ENCODE results near the gene RPS14. TPM values are rescaled to one million over a fixed set of nuclear protein-coding genes. Genes with fewer than 3 reads are reported as not detected.

RPS14 gene
- total RNA-seq, 3 donors from 2014 or later (not counting 1 experiment from before 2014, with no cell fraction given), result 1,744 to 2,278 (median 2,016) TPM

DNA sequence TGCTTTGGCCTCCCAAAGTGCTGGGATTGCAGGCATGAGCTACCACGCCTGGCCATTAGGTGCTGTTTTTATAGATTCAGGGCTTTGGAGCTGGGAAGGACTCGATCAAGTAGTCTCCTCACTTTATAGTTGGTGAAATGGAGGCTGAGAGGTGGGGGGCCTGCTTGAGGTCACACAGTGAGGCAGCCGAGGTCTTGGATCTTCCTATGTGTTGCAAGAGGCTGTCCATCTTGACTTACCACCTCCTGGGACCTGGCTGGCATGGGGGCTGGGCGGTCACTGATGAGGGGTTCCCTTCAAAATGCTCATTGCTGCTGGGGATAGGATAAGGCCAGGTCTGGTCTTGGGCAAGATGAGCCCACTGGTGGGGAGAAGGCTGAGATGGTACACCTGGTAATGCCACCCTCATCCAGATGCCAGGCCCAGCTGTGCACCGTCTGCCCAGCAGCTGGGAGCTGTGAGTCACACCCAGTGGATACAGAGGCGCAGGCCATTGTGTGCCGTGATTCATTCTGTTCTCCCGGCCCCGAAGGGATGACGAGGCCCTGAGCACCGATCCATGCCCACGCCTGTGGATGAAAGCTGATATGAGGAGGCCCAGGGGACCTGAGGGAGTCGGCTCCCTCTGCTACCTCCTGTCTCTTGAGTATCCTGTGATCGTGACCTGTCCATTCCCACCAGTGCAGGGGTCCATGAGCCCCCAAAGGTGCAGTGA lies 47.9 kb upstream of the RPS14 start:
- ATAC-seq (no peak), DNase-seq (no peak)
- H3K4me3 ChIP-seq (ENCODE audit: low read length), result no peak overlapping the region
- H3K27me3 Mint-ChIP-seq (ENCODE audit: low read depth in 2 of 2), result no peaks in the 10 kb centered on the region
- 90% methylated on average over 14 of the region's 14 CpGs for WGBS (ENCODE audit: insufficient coverage)
- H3K36me3 Mint-ChIP-seq, result no peaks in the 10 kb centered on the region
- intact Hi-C loops (cut with micrococcal nuclease), result no loop called here
- H3K4me1 ChIP-seq (ENCODE audit: control insufficient read depth, insufficient read depth, low read length), result no peaks in the 10 kb centered on the region
- H3K9me3 Mint-ChIP-seq, result no peaks in the 10 kb centered on the region
- H3K4me1 Mint-ChIP-seq, result no peaks in the 10 kb centered on the region
- H3K27me3 ChIP-seq (ENCODE audit: control insufficient read depth, insufficient read depth, low read length), result no peaks in the 10 kb centered on the region
- H3K27ac Mint-ChIP-seq, result no peak overlapping the region
- H3K4me3 Mint-ChIP-seq, result no peak overlapping the region
- H3K36me3 ChIP-seq (ENCODE audit: control insufficient read depth, insufficient read depth, low read length), result no peaks in the 10 kb centered on the region
- H3K27ac ChIP-seq (ENCODE audit: low read length), result no peak overlapping the region
- TF ChIP-seq, protein P1, sequence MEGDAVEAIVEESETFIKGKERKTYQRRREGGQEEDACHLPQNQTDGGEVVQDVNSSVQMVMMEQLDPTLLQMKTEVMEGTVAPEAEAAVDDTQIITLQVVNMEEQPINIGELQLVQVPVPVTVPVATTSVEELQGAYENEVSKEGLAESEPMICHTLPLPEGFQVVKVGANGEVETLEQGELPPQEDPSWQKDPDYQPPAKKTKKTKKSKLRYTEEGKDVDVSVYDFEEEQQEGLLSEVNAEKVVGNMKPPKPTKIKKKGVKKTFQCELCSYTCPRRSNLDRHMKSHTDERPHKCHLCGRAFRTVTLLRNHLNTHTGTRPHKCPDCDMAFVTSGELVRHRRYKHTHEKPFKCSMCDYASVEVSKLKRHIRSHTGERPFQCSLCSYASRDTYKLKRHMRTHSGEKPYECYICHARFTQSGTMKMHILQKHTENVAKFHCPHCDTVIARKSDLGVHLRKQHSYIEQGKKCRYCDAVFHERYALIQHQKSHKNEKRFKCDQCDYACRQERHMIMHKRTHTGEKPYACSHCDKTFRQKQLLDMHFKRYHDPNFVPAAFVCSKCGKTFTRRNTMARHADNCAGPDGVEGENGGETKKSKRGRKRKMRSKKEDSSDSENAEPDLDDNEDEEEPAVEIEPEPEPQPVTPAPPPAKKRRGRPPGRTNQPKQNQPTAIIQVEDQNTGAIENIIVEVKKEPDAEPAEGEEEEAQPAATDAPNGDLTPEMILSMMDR (IDR thresholded peaks at IDR 0.05), result no peak
- no peaks in the 10 kb centered on the region for H3K9me3 ChIP-seq (ENCODE audit: control insufficient read depth, insufficient read depth, low read length)

DNA sequence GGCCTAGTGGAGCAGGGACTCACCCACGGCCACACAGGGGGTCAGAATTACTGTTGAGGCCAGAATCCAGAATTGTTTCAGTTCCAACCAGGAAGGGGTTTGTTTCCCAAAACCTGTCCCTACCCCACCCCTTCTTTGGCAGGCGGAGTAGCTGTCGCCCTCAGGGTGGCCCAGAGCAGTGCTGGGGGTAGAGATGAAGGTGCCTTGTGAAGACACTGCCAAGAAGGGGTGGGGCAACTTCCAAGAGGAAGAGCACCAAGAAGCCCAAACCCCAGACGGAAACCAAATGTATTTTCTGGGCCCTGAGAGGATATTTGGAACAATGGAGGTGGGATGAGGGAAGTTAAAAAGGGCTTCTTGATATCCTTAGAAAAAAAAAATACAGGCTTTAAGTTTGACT lies 47.0 kb upstream of the RPS14 start:
- TF ChIP-seq, protein P1 (IDR thresholded peaks at IDR 0.05), result no peak
- H3K27me3 Mint-ChIP-seq (ENCODE audit: low read depth in 2 of 2), result peaks cover 0 to 4% of the 10 kb centered on the region in 2 donors
- Histone ChIP-seq H3K9me3 (ENCODE audit: control insufficient read depth, insufficient read depth, low read length) (no peaks in the 10 kb centered on the region), H3K4me1 (ENCODE audit: control insufficient read depth, insufficient read depth, low read length) (no peaks in the 10 kb centered on the region), H3K36me3 (ENCODE audit: control insufficient read depth, insufficient read depth, low read length) (no peaks in the 10 kb centered on the region), H3K27ac (ENCODE audit: low read length) (no peak overlapping the region), H3K27me3 (ENCODE audit: control insufficient read depth, insufficient read depth, low read length) (no peaks in the 10 kb centered on the region), H3K4me3 (ENCODE audit: low read length) (no peak overlapping the region)
- intact Hi-C loops (cut with micrococcal nuclease), result no loop called here
- DNase-seq (no peak), ATAC-seq (no peak)
- H3K4me1 Mint-ChIP-seq, result no peaks in the 10 kb centered on the region
- H3K27ac Mint-ChIP-seq, result no peak overlapping the region
- no peaks in the 10 kb centered on the region for H3K9me3 Mint-ChIP-seq
- no peak overlapping the region for H3K4me3 Mint-ChIP-seq
- 86% methylated on average over 4 of the region's 4 CpGs for WGBS (ENCODE audit: insufficient coverage)
- no peaks in the 10 kb centered on the region for H3K36me3 Mint-ChIP-seq

DNA sequence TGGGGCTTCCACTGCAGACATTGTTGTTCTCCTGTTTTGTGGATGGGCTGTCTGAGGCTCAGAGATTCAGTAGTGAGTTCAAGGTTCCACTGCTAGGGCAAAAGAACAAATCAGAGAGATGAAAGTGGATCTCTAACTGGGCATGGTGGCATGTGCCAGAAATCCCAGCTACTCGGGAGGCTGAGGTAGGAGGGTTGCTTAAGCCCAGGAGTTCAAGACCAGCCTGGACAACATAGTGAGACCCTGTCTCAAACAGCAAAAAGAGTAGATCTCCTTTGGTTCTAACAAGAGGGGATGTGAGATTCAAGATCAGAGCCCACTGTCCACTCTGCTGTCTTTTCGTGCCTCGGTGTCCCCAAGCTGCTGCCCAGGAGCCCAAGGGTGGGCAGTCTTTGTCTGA lies 46.6 kb upstream of the RPS14 start:
- Histone ChIP-seq H3K36me3 (ENCODE audit: control insufficient read depth, insufficient read depth, low read length) (no peaks in the 10 kb centered on the region), H3K27me3 (ENCODE audit: control insufficient read depth, insufficient read depth, low read length) (no peaks in the 10 kb centered on the region), H3K9me3 (ENCODE audit: control insufficient read depth, insufficient read depth, low read length) (no peaks in the 10 kb centered on the region), H3K4me3 (ENCODE audit: low read length) (no peak overlapping the region), H3K4me1 (ENCODE audit: control insufficient read depth, insufficient read depth, low read length) (no peaks in the 10 kb centered on the region), H3K27ac (ENCODE audit: low read length) (no peak overlapping the region)
- TF ChIP-seq, protein P1 (IDR thresholded peaks at IDR 0.05), result no peak
- WGBS (ENCODE audit: insufficient coverage), result 94% methylated on average over 3 of the region's 3 CpGs
- intact Hi-C loops (cut with micrococcal nuclease), result no loop called here
- H3K9me3 Mint-ChIP-seq, result no peaks in the 10 kb centered on the region
- DNase-seq, result no peak
- no peak overlapping the region for H3K27ac Mint-ChIP-seq
- ATAC-seq, result no peak
- no peak overlapping the region for H3K4me3 Mint-ChIP-seq
- peaks cover 0 to 4% of the 10 kb centered on the region in 2 donors for H3K27me3 Mint-ChIP-seq (ENCODE audit: low read depth in 2 of 2)
- H3K36me3 Mint-ChIP-seq, result no peaks in the 10 kb centered on the region
- H3K4me1 Mint-ChIP-seq, result no peaks in the 10 kb centered on the region

DNA sequence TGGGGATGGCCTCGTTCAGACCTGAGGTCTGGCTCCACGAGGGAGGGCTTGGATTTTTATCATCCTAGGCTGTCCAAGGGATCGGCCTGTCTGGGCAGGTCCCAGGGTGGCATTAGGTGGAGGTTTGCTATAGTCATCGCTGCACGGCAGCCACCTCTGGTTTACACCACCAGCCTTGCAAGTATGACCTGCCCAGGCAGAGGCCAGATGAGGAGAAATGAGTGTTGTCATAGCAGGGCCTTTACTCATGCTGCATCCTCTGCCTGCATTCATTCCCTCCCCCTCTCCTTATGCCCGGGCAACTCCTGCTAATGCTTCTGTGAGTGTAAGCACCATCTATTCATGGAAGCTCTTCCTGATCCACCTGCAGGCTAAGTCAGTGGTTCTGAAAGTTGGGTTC lies 43.1 kb upstream of the RPS14 start:
- H3K27ac ChIP-seq (ENCODE audit: low read length), result no peak overlapping the region
- H3K36me3 Mint-ChIP-seq, result no peaks in the 10 kb centered on the region
- H3K27me3 ChIP-seq (ENCODE audit: control insufficient read depth, insufficient read depth, low read length), result no peaks in the 10 kb centered on the region
- peaks cover 17% of the 10 kb centered on the region for H3K4me1 ChIP-seq (ENCODE audit: control insufficient read depth, insufficient read depth, low read length)
- ATAC-seq (no peak), DNase-seq (no peak)
- H3K4me1 Mint-ChIP-seq, result peaks cover 2 to 8% of the 10 kb centered on the region in 2 donors
- no peak overlapping the region for H3K4me3 ChIP-seq (ENCODE audit: low read length)
- WGBS (ENCODE audit: insufficient coverage), result 89% methylated on average over 6 of the region's 6 CpGs
- intact Hi-C loops (cut with micrococcal nuclease), result no loop called here
- no peaks in the 10 kb centered on the region for H3K9me3 ChIP-seq (ENCODE audit: control insufficient read depth, insufficient read depth, low read length)
- no peak overlapping the region for H3K4me3 Mint-ChIP-seq
- no peaks in the 10 kb centered on the region for H3K36me3 ChIP-seq (ENCODE audit: control insufficient read depth, insufficient read depth, low read length)
- TF ChIP-seq, protein P1 (IDR thresholded peaks at IDR 0.05), result no peak
- no peak overlapping the region for H3K27ac Mint-ChIP-seq
- H3K9me3 Mint-ChIP-seq, result no peaks in the 10 kb centered on the region
- H3K27me3 Mint-ChIP-seq (ENCODE audit: low read depth in 2 of 2), result peaks cover 0 to 16% of the 10 kb centered on the region in 2 donors

Data from natural killer cell (primary cell).